GM12801 (cell line): Measurements from ENCODE around the gene HOMER2.

Experiments
- TF ChIP-seq, protein P1 (sequence below): IDR thresholded peaks from one replicate; pipeline ENCODE4 v1.5.1; 2011; ENCODE audit warnings: control low read depth; ENCODE audit not compliant: insufficient read length; ENCODE audit errors: extremely low read depth

The HOMER2 gene

DNA sequence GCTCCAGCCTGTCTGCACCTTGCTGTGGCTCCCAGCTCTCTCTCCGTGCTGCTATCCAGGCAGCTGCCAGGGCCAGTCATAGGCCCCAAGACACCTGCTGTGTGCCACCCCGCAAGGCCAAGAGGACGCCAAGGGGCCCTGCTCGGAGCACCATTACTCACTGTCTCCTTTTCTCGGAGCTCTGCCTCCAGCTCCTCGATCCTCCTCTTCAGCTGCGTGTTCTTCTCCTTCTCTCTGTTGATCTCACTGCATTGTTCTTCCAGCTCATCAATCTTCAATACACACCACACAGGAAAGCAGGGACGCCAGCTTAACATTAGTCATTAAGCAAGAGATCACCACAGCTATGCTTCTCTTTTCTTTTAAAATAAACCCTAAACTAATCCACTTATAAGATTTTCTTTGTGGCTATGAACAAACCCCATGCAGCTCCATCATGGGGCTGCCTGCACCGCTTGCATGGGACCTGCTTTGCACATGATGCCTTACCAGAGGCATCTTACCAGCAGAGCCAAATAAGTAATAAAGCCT is 100.5 kb downstream of the HOMER2 start:
- TF ChIP-seq, protein P1, sequence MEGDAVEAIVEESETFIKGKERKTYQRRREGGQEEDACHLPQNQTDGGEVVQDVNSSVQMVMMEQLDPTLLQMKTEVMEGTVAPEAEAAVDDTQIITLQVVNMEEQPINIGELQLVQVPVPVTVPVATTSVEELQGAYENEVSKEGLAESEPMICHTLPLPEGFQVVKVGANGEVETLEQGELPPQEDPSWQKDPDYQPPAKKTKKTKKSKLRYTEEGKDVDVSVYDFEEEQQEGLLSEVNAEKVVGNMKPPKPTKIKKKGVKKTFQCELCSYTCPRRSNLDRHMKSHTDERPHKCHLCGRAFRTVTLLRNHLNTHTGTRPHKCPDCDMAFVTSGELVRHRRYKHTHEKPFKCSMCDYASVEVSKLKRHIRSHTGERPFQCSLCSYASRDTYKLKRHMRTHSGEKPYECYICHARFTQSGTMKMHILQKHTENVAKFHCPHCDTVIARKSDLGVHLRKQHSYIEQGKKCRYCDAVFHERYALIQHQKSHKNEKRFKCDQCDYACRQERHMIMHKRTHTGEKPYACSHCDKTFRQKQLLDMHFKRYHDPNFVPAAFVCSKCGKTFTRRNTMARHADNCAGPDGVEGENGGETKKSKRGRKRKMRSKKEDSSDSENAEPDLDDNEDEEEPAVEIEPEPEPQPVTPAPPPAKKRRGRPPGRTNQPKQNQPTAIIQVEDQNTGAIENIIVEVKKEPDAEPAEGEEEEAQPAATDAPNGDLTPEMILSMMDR, result no peak

DNA sequence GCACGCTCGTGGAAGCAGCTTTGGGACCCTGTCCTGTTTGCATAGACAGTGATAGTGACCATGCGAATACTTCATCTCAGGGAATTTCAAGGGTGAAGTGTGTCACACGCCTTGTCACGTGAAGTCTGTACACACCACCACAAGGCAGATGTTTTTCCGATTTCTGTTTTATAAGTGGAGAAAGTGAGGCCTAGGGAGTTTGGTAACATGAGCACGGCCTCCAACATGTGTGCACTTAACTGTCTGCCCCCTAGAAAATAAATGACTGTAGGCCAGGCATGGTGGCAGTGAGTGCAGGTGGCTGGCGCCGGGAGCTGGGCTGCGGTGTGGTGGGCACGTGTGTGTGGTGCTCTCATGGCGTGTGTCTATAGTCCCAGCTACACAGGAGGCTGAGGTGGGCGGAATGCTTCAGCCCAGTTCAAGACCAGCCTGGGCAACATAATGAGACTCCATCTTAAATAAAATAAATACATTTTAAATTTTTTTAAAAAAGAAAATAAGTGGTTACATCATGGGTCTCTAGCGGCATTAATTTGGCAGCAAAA is 101.1 kb downstream of the HOMER2 start:
- TF ChIP-seq, protein P1, result no peak

DNA sequence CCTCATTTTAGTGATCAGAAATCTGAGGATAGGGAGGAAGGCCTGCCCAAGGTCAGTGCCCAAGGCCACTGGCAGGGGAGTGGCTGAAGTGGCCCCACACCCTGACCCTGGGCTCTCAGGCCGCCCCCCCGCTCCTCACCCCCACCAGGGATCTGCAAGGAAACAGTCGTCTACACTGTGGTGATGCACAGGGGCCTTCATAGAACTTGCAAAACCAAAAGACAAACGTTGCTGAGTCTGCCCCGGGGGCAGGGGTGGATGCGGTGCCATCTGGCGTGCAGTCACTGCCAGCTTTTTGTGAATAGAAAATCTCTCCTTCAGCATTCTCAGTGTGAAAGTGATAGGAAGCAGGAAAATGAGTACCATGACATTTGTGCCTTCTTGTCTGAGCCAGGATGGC is 101.8 kb downstream of the HOMER2 start:
- TF ChIP-seq, protein P1, result no peak

DNA sequence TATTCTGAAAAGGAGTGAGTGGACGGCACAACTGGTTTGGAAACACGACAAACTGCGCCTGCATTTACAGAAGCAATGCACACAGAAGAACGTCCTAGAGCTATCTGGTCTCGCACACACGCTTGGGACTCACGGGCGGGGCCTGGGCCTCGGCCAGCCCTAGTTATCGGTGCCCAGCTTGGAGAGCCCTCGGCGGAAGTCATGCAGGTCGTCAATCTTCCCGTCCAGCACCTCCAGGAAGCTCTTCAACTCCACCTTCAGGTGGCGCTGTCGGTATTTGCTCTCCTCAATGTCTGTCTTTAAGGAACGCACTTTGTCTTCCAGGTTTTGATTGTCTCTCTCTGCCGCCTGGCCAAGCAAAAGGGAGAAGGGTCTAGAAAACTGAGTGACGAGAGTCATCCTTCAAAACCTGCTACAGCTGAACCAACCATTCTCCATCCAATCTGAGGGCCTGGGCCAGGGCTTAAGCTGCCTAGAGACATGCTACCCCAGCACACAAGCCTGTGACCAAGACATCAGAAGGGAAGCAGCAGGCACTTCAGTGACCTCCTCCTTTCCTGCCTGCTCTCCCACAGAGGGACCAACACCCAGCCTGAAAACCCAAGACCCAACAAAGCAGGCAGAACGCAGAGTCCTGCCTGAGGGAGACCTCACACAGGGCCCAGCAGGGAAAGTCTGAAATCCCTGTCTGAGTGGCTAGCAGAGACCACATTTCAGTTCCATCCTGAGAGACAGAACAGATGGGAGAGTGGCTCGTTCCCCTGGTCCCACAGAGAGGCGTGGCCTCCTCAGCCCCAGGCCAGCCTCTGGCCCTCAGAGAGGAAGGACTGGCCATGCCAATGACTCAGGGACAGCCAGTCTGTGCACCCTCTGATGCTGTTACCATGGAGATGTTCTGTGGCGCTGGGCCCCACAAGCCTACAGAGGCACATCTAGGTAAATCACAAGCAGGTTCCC is 102.7 kb downstream of the HOMER2 start:
- TF ChIP-seq, protein P1, result no peak

DNA sequence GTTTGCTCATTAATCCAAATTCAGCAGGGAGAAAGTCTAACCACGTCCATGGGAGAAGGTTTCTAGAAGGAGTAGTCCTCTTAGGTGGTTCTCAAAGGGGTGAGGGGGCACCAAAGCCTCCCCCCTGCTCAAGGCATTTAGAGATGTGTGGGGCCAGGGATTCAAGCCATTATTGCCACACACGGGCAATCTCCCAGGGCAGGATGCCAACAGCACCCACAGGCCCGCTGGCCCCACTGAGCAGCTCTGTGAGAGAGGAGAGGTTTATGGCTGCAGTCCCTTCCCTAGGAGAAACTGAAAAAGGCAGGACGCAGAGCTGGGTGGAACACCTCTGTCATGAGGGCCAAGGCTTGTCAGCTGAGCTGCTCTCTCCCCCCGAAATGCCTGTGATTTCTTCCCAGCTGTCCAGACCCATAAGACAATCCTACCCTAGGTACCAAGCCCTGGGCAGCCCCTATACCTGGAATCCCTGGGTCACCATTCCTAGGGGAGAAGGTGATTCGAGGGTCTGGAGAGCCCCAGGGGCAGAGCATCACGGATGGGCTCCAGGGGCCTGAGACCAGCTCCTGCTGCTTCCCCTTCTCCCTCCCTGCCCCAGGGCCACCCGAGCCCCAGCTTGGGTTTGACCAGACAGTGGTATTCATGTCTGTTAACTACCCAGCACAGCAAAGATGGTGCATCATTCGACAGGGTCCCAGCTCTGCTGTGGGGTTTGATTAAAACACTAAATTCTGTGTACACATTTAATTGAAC is 104.1 kb downstream of the HOMER2 start:
- TF ChIP-seq, protein P1, result no peak

DNA sequence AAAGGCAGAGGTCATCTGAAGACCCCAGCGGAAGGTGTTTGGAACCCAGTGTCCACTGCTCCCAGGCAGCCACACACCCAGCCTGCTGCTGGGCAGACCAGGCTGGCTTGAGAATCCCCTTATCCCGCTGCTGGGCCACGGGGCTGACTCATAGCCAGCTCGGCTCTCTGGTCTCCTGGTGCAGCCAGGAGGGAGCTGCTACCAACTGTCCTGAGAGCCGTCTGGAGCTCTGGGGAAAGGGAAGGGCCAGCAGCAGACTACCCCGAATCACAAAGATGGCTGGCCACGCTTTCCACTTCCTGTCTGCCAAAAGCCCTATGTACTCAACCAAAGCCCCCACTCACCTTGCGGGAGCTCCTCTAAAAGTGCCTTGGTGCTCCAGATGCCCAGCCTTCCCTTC is 104.8 kb downstream of the HOMER2 start:
- TF ChIP-seq, protein P1, result no peak

DNA sequence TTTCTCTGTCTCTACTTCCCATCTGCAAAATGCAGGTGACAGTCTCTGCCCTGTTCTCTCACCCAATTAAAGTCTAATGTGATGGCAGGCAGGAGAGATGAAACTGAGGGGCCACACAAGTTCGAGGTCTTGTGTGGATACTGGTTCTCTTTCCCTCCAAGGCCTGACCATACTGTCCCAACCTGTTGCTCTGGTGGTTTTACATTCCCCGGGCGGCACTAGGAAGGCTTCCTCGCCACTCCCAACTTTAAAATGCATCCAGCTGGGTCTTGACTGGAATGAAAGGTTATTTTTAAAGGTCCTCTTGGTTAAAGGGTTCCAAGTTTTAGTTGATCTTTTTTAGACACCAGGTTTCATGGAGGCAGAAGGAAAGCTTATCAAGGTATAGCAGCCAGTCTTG is 105.9 kb downstream of the HOMER2 start:
- TF ChIP-seq, protein P1, result no peak
